ENCODE results near the gene ZBED2.

- TF ChIP-seq CTCF (IDR thresholded peaks at IDR 0.05; ENCODE audit: extremely low read depth in 1 of 2, insufficient read depth in 1 of 2, low read depth in 1 of 2, low read length in 2 of 2): no peak
- no peak for TF ChIP-seq JUN (IDR thresholded peaks at IDR 0.05; ENCODE audit: borderline replicate concordance, insufficient read depth, insufficient read length, low read depth)
- TF ChIP-seq FOS (IDR thresholded peaks at IDR 0.05; ENCODE audit: borderline replicate concordance, insufficient read depth, low read length): no peak
- TF ChIP-seq EZH2 (IDR thresholded peaks at IDR 0.05; ENCODE audit: borderline replicate concordance, low read depth, low read length, severe bottlenecking): no peak
- TF ChIP-seq POLR2A (IDR thresholded peaks at IDR 0.05; ENCODE audit: low read depth, low read length): no peak
- TF ChIP-seq POLR2AphosphoS5 (IDR thresholded peaks at IDR 0.05; ENCODE audit: insufficient read depth, low read depth, low read length): no peak
These were observed 6.7 kb upstream of the ZBED2 start for GRCh38 chr3:111601810-111602209.

All from endothelial cell of umbilical vein (primary cell).